Effector memory CD8-positive, alpha-beta T cell (primary cell): Measurements from ENCODE around the gene CFAP20DC.
"Not testable (repeated sequence)": the region's sequence is repeated elsewhere in the genome, so short reads cannot be mapped to it uniquely, and the experiment has no call there.

ENCODE experiments used
- ATAC-seq: fragments of 150-1000 bp; cut with Tn5 transposase; replicated peaks from 2 replicates; pipeline ENCODE4 v1.10.0; 2021; ENCODE audit warnings: mild to moderate bottlenecking, moderate library complexity
- DNase-seq, 3 experiments: peaks; one replicate each; pipeline ENCODE4 v3.0.0; 2021
- H3K27ac Mint-ChIP-seq, 2 donors: one replicate each; pipeline ENCODE4 v1.8.0; 2022; ENCODE audit warnings: mild to moderate bottlenecking in 2 of 2, mixed read lengths in 2 of 2, moderate library complexity in 2 of 2
- H3K27me3 Mint-ChIP-seq, 2 donors: one replicate each; pipeline ENCODE4 v1.8.0; 2022; ENCODE audit warnings: mixed read lengths in 2 of 2
- H3K36me3 Mint-ChIP-seq: one replicate; pipeline ENCODE4 v1.8.0; 2022; ENCODE audit warnings: mild to moderate bottlenecking, moderate library complexity, mixed read lengths; ENCODE audit not compliant: insufficient read depth
- H3K4me1 Mint-ChIP-seq, 2 donors: one replicate each; pipeline ENCODE4 v1.8.0; 2022; ENCODE audit warnings: low read depth in 2 of 2, mixed read lengths in 2 of 2
- H3K4me3 Mint-ChIP-seq, 2 donors: one replicate each; pipeline ENCODE4 v1.8.0; 2022; ENCODE audit warnings: mild to moderate bottlenecking in 2 of 2, mixed read lengths in 2 of 2, moderate library complexity in 2 of 2
- H3K9me3 Mint-ChIP-seq, 2 donors: one replicate each; pipeline ENCODE4 v1.8.0; 2022; ENCODE audit warnings: mixed read lengths in 2 of 2

The CFAP20DC gene

DNA sequence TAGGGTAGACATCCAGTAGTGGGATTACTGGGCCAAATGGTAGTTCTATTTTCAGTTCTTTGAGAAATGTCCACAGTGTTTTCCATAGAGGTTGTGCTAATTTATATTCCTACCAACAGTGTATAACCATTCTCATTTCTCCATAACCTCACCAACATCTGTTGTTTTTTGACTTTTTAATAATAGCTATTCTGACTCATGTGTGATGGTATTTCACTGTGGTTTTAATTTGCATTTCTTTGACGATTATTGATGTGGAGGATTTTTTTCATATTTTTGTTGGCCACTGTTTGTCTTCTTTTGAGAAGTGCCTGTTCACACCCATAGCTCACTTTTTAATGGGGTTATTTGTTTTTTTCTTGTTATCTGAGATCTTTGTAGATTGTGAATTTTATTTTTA is 125.2 kb downstream of the CFAP20DC start:
- no peak for DNase-seq
- H3K4me1 Mint-ChIP-seq = no peaks in the 10 kb centered on the region
- H3K27me3 Mint-ChIP-seq = no peaks in the 10 kb centered on the region

GRCh38 chr3:58900386-58900785 is 149.4 kb downstream of the CFAP20DC start:
- no peak for ATAC-seq
- Mint-ChIP-seq H3K4me1 (peaks cover 0 to 3% of the 10 kb centered on the region in 2 donors), H3K4me3 (no peak overlapping the region), H3K27me3 (no peaks in the 10 kb centered on the region), H3K9me3 (peaks cover 2 to 8% of the 10 kb centered on the region in 2 donors), H3K27ac (no peak overlapping the region), H3K36me3 (no peaks in the 10 kb centered on the region)
- no peak for DNase-seq

More for the DNA sequence above, 125.2 kb downstream of the CFAP20DC start:
- ATAC-seq = no peak
- peaks cover 0 to 3% of the 10 kb centered on the region in 2 donors for H3K9me3 Mint-ChIP-seq
- no peak overlapping the region for H3K27ac Mint-ChIP-seq
- no peak overlapping the region for H3K4me3 Mint-ChIP-seq
- H3K36me3 Mint-ChIP-seq = peaks cover 2% of the 10 kb centered on the region

DNA sequence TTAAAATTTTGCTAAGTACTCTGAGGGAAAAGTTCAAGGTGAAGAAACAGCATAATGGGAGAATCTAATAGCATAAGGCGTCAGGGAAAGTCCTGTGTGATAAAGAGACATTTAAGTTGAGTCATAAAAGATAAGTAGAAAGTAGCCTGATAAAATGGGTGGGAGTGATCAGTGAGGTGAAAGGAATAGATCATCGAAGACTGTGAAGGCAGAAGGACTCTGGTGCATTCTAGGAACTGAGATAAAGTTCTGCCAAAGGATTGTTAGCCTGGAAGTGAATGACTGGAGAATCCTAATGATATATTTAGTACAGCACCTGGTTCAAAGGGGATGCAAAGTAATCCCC is 149.9 kb downstream of the CFAP20DC start:
- Mint-ChIP-seq H3K9me3 (peaks cover 2 to 8% of the 10 kb centered on the region in 2 donors), H3K36me3 (no peaks in the 10 kb centered on the region), H3K4me1 (peaks cover 0 to 3% of the 10 kb centered on the region in 2 donors), H3K27me3 (no peaks in the 10 kb centered on the region), H3K27ac (no peak overlapping the region), H3K4me3 (no peak overlapping the region)
- DNase-seq = no peak
- no peak for ATAC-seq

- no peak for DNase-seq
- H3K4me3 Mint-ChIP-seq = no peak overlapping the region
- peak; percentile 31 for ATAC-seq
Measured at GRCh38 chr3:58899159-58899952, 150.5 kb downstream of the CFAP20DC start.

DNA sequence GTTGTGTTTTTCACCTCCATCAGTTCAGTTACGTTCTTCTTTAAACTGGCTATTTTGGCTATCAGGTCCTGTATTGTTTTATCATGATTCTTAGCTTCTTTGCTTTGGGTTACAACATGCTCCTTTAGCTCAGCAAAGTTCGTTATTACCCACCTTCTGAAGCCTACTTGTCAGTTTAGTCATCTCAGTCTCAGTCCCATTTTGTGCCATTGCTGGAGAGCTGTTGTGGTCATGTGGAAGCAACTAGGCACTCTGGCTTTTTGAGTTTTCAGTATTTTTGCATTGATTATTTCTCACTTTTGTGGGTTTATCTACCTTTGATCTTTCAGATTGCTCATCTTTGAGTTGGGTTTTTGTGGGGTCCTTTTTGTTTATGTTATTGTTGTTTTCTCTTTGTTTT is 151.3 kb downstream of the CFAP20DC start:
- no peak for ATAC-seq
- Mint-ChIP-seq H3K36me3 (no peaks in the 10 kb centered on the region), H3K4me1 (peaks cover 0 to 3% of the 10 kb centered on the region in 2 donors), H3K9me3 (peaks cover 4 to 8% of the 10 kb centered on the region in 2 donors), H3K27me3 (no peaks in the 10 kb centered on the region), H3K4me3 (no peak overlapping the region), H3K27ac (no peak overlapping the region)
- no peak for DNase-seq

More at GRCh38 chr3:58899159-58899952, 150.5 kb downstream of the CFAP20DC start:
- Mint-ChIP-seq H3K36me3 (no peaks in the 10 kb centered on the region), H3K4me1 (peaks cover 0 to 3% of the 10 kb centered on the region in 2 donors), H3K27me3 (no peaks in the 10 kb centered on the region), H3K9me3 (peaks cover 2 to 8% of the 10 kb centered on the region in 2 donors), H3K27ac (no peak overlapping the region)

DNA sequence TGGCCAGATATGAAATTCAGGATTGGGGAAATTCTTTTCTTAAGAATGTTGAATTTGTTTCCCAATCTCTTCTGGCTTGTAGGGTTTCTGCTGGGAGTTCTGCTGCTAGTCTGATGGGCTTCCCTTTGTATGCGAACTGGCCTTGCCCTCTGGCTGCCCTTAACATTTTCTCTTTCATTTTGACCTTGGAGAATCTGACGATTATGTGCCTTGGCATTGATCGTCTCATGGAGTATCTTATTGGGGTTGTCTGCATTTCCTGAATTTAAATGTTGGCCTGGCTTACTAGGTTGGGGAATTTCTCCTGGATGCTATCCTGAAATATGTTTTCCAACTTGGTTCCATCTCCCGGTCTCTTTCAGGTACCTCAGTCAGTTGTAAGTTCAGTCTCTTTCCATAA is 152.2 kb downstream of the CFAP20DC start:
- DNase-seq (no peak), ATAC-seq (no peak)
- H3K36me3 Mint-ChIP-seq = no peaks in the 10 kb centered on the region
- H3K27ac Mint-ChIP-seq = no peak overlapping the region
- H3K9me3 Mint-ChIP-seq = peaks cover 4 to 8% of the 10 kb centered on the region in 2 donors
- peaks cover 0 to 3% of the 10 kb centered on the region in 2 donors for H3K4me1 Mint-ChIP-seq
- no peaks in the 10 kb centered on the region for H3K27me3 Mint-ChIP-seq
- no peak overlapping the region for H3K4me3 Mint-ChIP-seq

DNA sequence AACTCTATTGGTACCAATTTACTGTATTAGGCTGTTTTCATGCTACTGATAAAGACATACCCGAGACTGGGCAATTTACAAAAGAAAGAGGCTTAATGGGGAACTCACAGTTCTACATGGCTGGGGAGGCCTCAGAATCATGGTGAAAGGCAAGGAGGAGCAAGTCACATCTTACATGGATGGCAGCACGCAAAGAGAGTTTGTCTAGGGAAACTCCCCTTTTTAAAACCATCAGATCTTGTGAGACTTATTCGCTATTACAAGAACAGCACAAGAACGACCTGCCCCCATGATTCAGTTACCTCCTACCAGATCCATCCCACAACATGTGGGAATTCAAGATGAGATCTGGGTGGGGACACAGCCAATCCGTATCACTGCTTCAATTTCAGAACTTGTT is 154.1 kb downstream of the CFAP20DC start:
- H3K27ac Mint-ChIP-seq, H3K4me3 Mint-ChIP-seq, DNase-seq, H3K4me1 Mint-ChIP-seq, ATAC-seq, H3K36me3 Mint-ChIP-seq, H3K27me3 Mint-ChIP-seq, H3K9me3 Mint-ChIP-seq: not testable (repeated sequence)

- H3K27ac Mint-ChIP-seq, H3K27me3 Mint-ChIP-seq, DNase-seq, ATAC-seq, H3K4me3 Mint-ChIP-seq, H3K36me3 Mint-ChIP-seq, H3K9me3 Mint-ChIP-seq, H3K4me1 Mint-ChIP-seq: not testable (repeated sequence)
Measured at GRCh38 chr3:58892526-58892925, 157.3 kb downstream of the CFAP20DC start.

DNA sequence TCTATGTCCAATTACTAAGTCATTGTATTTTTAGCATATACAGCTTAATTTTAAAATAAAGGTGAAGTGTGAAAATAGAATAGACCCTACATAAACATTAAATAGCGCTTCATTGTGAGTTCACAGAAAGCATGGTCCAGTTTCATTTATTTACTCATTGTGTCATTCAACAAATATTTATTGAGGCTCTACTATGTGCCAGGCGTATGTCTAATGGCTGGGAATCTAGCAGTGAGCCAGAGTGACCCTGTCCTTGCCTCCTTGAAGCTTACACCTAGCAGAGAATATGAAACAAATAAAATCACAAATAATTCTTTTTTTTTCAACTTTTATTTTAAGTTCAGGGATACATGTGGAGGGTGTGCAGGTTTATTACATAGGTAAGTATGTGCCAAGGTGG is 161.7 kb downstream of the CFAP20DC start:
- Mint-ChIP-seq H3K9me3 (no peaks in the 10 kb centered on the region), H3K36me3 (no peaks in the 10 kb centered on the region), H3K4me1 (no peaks in the 10 kb centered on the region), H3K27me3 (no peaks in the 10 kb centered on the region), H3K4me3 (no peak overlapping the region), H3K27ac (no peak overlapping the region)
- ATAC-seq = no peak
- DNase-seq = no peak

DNA sequence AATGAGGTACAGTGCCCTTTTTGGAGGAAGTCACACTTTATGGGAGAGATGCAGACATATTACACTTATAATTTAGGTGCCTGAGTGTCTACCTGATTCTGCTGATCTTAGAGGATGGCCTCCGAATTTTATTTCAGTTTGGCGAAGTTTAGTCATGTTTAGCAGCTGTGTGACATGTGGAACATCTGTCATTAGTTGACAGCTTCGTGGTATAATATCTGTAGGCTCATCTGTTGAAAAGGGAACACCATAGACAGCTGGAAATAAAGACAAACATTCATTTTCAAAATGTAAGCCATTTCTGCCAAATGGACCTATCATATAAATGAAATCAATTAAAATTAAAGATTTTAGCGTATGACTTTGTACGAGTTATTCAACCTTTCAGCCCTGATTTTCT is 165.4 kb downstream of the CFAP20DC start:
- Mint-ChIP-seq H3K27ac (no peak overlapping the region), H3K4me1 (no peaks in the 10 kb centered on the region), H3K27me3 (peaks cover 0 to under 1% of the 10 kb centered on the region in 2 donors), H3K4me3 (no peak overlapping the region), H3K9me3 (no peaks in the 10 kb centered on the region), H3K36me3 (no peaks in the 10 kb centered on the region)
- DNase-seq (no peak), ATAC-seq (no peak)

- DNase-seq = no peak
- peaks cover 2% of the 10 kb centered on the region for H3K36me3 Mint-ChIP-seq
- peaks cover 5 to 6% of the 10 kb centered on the region in 2 donors for H3K27me3 Mint-ChIP-seq
- no peaks in the 10 kb centered on the region for H3K4me1 Mint-ChIP-seq
- ATAC-seq = no peak
- no peak overlapping the region for H3K4me3 Mint-ChIP-seq
- no peaks in the 10 kb centered on the region for H3K9me3 Mint-ChIP-seq
- H3K27ac Mint-ChIP-seq = no peak overlapping the region
Measured at GRCh38 chr3:58880182-58880581, 169.6 kb downstream of the CFAP20DC start.

GRCh38 chr3:58874795-58875194 is 175.0 kb downstream of the CFAP20DC start:
- Mint-ChIP-seq H3K4me3 (no peak overlapping the region), H3K27me3 (peaks cover 5 to 6% of the 10 kb centered on the region in 2 donors), H3K9me3 (no peaks in the 10 kb centered on the region), H3K36me3 (peaks cover 2% of the 10 kb centered on the region), H3K4me1 (no peaks in the 10 kb centered on the region), H3K27ac (no peak overlapping the region)
- ATAC-seq (no peak), DNase-seq (no peak)

- no peak overlapping the region for H3K27ac Mint-ChIP-seq
Measured at GRCh38 chr3:58874248-58874741, 175.5 kb downstream of the CFAP20DC start.

DNA sequence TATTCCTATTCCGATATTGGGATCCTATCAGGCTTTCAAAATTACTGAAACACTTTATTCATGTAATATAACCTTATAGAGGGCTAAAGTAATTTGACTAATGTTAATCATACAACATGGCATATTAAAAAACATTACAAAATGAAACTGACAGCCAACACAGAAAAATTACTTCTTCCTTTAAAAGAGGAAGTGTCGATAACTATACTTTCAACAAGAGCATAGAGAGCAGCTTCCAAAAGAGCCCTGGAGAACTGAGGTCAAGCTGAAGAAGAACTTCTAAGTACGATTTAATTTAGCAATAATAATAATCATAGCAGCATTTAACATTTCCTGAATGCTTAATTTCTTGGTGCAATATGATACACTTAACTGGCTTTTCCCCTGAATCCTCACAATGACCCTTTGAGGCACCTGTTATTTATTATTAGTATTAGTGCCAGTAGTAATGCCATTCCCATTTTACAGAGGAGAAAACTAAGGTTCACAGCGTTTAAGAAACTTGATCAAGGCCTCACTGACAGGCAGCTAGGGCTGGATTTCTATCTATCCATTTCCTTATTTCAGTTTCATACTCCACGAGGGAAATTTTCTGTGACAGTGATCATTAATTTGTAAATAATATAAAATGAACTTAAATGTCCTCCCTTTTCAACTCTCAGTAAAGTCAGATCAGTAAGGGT is 181.6 kb downstream of the CFAP20DC start:
- no peak overlapping the region for H3K4me3 Mint-ChIP-seq

More at GRCh38 chr3:58874248-58874741, 175.5 kb downstream of the CFAP20DC start:
- ATAC-seq = no peak
- DNase-seq = no peak
- Mint-ChIP-seq H3K4me3 (no peak overlapping the region), H3K27me3 (peaks cover 4 to 5% of the 10 kb centered on the region in 2 donors), H3K36me3 (peaks cover 2% of the 10 kb centered on the region), H3K9me3 (no peaks in the 10 kb centered on the region), H3K4me1 (no peaks in the 10 kb centered on the region)

More for the DNA sequence above, 181.6 kb downstream of the CFAP20DC start:
- no peak overlapping the region for H3K27ac Mint-ChIP-seq
- ATAC-seq (no peak), DNase-seq (no peak)
- H3K36me3 Mint-ChIP-seq = no peaks in the 10 kb centered on the region
- no peaks in the 10 kb centered on the region for H3K27me3 Mint-ChIP-seq
- no peaks in the 10 kb centered on the region for H3K9me3 Mint-ChIP-seq
- H3K4me1 Mint-ChIP-seq = no peaks in the 10 kb centered on the region
